ENCODE measurements around the gene SMC1B. TPM values are rescaled to one million over a fixed set of nuclear protein-coding genes. Genes with fewer than 3 reads are reported as not detected.

SMC1B gene
- total and polyA plus RNA-seq, 9 of the 15 experiments (the other 6 are each of a cell fraction or from before 2014, with no cell fraction given), result 0.03 TPM; not detected in 8

GRCh38 chr22:45322873-45323525, 90.4 kb downstream of the SMC1B start:
- H2AFZ ChIP-seq (ENCODE audit: low read depth, low read length), result no peak overlapping the region
- in situ Hi-C loops (cut with MboI), result no loop called here
- H3K27ac ChIP-seq (ENCODE audit: extremely low read depth, low read depth, low read length), result no peak overlapping the region
- no TSS peak for BruUV-seq (replicated peaks)
- no peaks in the 10 kb centered on the region for H3K9me3 ChIP-seq (replicated peaks; ENCODE audit: control insufficient read depth, insufficient read depth, low read depth, low read length)
- H3K4me2 ChIP-seq (ENCODE audit: insufficient read depth, low read length), result no peak overlapping the region
- intact Hi-C loops (cut with micrococcal nuclease), result no loop called here
- no peak for DNase-seq (ENCODE audit: extremely low read depth in 1 of 4, low spot score in 3 of 4)
- no peaks in the 10 kb centered on the region for H3K27me3 ChIP-seq (ENCODE audit: control insufficient read depth in 2 of 2, insufficient read depth in 2 of 2, low read length in 2 of 2)
- no peak for FAIRE-seq
- ChIA-PET POLR2A (interaction anchor here (1.0 kb wide), 1 partner anchor 8 kb away, joined by 3 read pairs; no protein-coding TSS in a partner anchor), CTCF (ENCODE audit: low intra/inter-chr PET ratio) (no interaction called here)
- no peak overlapping the region for H3K9ac ChIP-seq (ENCODE audit: insufficient read depth in 1 of 2, low read depth in 2 of 2, low read length in 2 of 2)
- ATAC-seq, result no peak
- peaks cover 0 to 15% of the 10 kb centered on the region in 2 experiments; a peak in 4 of 5 replicates for H3K4me1 ChIP-seq (replicated peaks in 1 of 2; ENCODE audit: control insufficient read depth in 2 of 2, insufficient read depth in 2 of 2, low read length in 2 of 2)
- 91% methylated on average over 11 of the region's 24 CpGs for WGBS (ENCODE audit: insufficient coverage, low coverage, missing lambda C conversion rate)
- peaks cover 17% of the 10 kb centered on the region for H4K20me1 ChIP-seq (replicated peaks; ENCODE audit: control insufficient read depth, insufficient read depth, low read length)
- H3K79me2 ChIP-seq (ENCODE audit: control insufficient read depth, insufficient read depth, low read length), result peaks cover 52% of the 10 kb centered on the region
- no peak overlapping the region for H3K4me3 ChIP-seq
- peaks cover 68% of the 10 kb centered on the region; the same call in 2 of the 3 replicates for H3K36me3 ChIP-seq (ENCODE audit: control insufficient read depth, insufficient read depth, low read length)
- peaks cover under 1% of the 10 kb centered on the region for H3K9me1 ChIP-seq (ENCODE audit: control insufficient read depth, insufficient read depth, low read length)
- TF ChIP-seq ARID1B (IDR thresholded peaks at IDR 0.05) (no peak), ARID3B (CRISPR knock-in tag; IDR thresholded peaks at IDR 0.05; ENCODE audit: borderline replicate concordance) (no peak), ZNF324 (CRISPR knock-in tag; IDR thresholded peaks at IDR 0.05) (no peak), ZNF592 (IDR thresholded peaks at IDR 0.05) (no peak), ATF4 (CRISPR knock-in tag; IDR thresholded peaks at IDR 0.05) (no peak), HDAC1 (IDR thresholded peaks at IDR 0.05) (no peak), POLR2B (IDR thresholded peaks at IDR 0.05; ENCODE audit: low read depth, partially characterized antibody) (no peak), TCFL5 (CRISPR knock-in tag; conservative IDR thresholded peaks at IDR 0.05) (no peak), ZNF780A (CRISPR knock-in tag; IDR thresholded peaks at IDR 0.05) (no peak), KAT7 (CRISPR knock-in tag; IDR thresholded peaks at IDR 0.05; ENCODE audit: borderline replicate concordance) (no peak), MAZ (CRISPR knock-in tag; conservative IDR thresholded peaks at IDR 0.05 in 1 of 2, IDR thresholded peaks at IDR 0.05 in 1 of 2) (no peak), ZNF76 (CRISPR knock-in tag; IDR thresholded peaks at IDR 0.05; ENCODE audit: borderline replicate concordance) (no peak), GTF2F1 (IDR thresholded peaks at IDR 0.05; ENCODE audit: low read depth, low read length) (no peak), POLR3A (IDR thresholded peaks at IDR 0.05; ENCODE audit: borderline replicate concordance, extremely low read depth, insufficient read depth, insufficient read length) (no peak), MED1 (CRISPR knock-in tag; IDR thresholded peaks at IDR 0.05; ENCODE audit: borderline replicate concordance) (no peak), SMARCC2 (IDR thresholded peaks at IDR 0.05; ENCODE audit: low read depth) (no peak)

All from K562 (cell line).